HepG2 (cell line): ENCODE measurements around the gene C1QTNF3. TPM values are rescaled to one million over a fixed set of nuclear protein-coding genes. Genes with fewer than 3 reads are reported as not detected.

Experiments
- HMG20A ChIP-seq: IDR thresholded peaks from 2 replicates; pipeline ENCODE4 v1.6.1; 2016; ENCODE audit warnings: borderline replicate concordance
- HNF4A ChIP-seq: sonication (generic); formaldehyde crosslinking; IDR thresholded peaks from 2 replicates; pipeline ENCODE4 v1.4.0; 2020; ENCODE audit warnings: missing genetic modification reagents
- MAF1 ChIP-seq: sonication (generic); formaldehyde crosslinking; IDR thresholded peaks from 2 replicates; pipeline ENCODE4 v1.5.0; 2020; ENCODE audit warnings: missing genetic modification reagents, borderline replicate concordance
- NAIF1 ChIP-seq: sonication (generic); formaldehyde crosslinking; IDR thresholded peaks from 2 replicates; pipeline ENCODE4 v1.5.0; 2020; ENCODE audit warnings: mild to moderate bottlenecking, missing genetic modification reagents, borderline replicate concordance
- NR2F2 ChIP-seq: IDR thresholded peaks from 2 replicates; pipeline ENCODE4 v1.6.1; 2012; ENCODE audit warnings: low read depth, inconsistent platforms, borderline replicate concordance
- ZNF761 ChIP-seq: sonication (generic); formaldehyde crosslinking; conservative IDR thresholded peaks from 2 replicates; pipeline ENCODE4 v1.4.0; 2020; ENCODE audit warnings: mild to moderate bottlenecking, missing genetic modification reagents
- ZSCAN12 ChIP-seq: sonication (generic); formaldehyde crosslinking; IDR thresholded peaks from 2 replicates; pipeline ENCODE4 v1.9.0; 2021; ENCODE audit warnings: mild to moderate bottlenecking, missing genetic modification reagents
- polyA plus RNA-seq, 8 experiments: library from polyadenylated mRNA; depleted of rRNA in 3 of 8; stranded (reverse) in 7 of 8; unstranded in 1 of 8; fragments of >200 nt; fragmentation: Illumina TruSeq in 4 of 8; extraction: Trizol in 4 of 8; gene quantifications; 2 replicates each; pipeline versions ENCODE4 v1.2.1 to v1.2.3, GENCODE V29; 2011 to 2016; ENCODE audit warnings: low read depth in 4 of 8, missing spikeins in 1 of 8, mixed read lengths in 1 of 8; ENCODE audit not compliant: insufficient read depth in 1 of 8
- total RNA-seq, 5 experiments: library from RNA; depleted of rRNA; stranded (reverse); fragments of >200 nt; fragmentation: Illumina TruSeq; extraction: Trizol; gene quantifications; 2 replicates each; pipeline ENCODE4 v1.2.3, GENCODE V29; 2016; ENCODE audit warnings: low read depth in 1 of 5
- TF ChIP-seq, protein P1 (sequence below): sonication (generic); formaldehyde crosslinking; IDR thresholded peaks from one replicate; pipeline ENCODE4 v1.5.1; 2020; ENCODE audit warnings: mild to moderate bottlenecking, missing genetic modification reagents; ENCODE audit errors: not compliant biosample characterization
- TF ChIP-seq, protein P2 (sequence below): sonication (generic); formaldehyde crosslinking; IDR thresholded peaks from 2 replicates; pipeline ENCODE4 v1.8.1; 2023; ENCODE audit warnings: missing genetic modification reagents, inconsistent platforms, borderline replicate concordance
- TF ChIP-seq, protein P3 (sequence below): sonication (generic); formaldehyde crosslinking; IDR thresholded peaks from 2 replicates; pipeline ENCODE4 v1.5.0; 2020; ENCODE audit warnings: mild to moderate bottlenecking, missing genetic modification reagents, borderline replicate concordance

C1QTNF3 gene
- total and polyA plus RNA-seq, 2 of the 13 experiments (the other 11 are each of a cell fraction or from before 2014, with no cell fraction given): 3.3 to 10.8 TPM

DNA sequence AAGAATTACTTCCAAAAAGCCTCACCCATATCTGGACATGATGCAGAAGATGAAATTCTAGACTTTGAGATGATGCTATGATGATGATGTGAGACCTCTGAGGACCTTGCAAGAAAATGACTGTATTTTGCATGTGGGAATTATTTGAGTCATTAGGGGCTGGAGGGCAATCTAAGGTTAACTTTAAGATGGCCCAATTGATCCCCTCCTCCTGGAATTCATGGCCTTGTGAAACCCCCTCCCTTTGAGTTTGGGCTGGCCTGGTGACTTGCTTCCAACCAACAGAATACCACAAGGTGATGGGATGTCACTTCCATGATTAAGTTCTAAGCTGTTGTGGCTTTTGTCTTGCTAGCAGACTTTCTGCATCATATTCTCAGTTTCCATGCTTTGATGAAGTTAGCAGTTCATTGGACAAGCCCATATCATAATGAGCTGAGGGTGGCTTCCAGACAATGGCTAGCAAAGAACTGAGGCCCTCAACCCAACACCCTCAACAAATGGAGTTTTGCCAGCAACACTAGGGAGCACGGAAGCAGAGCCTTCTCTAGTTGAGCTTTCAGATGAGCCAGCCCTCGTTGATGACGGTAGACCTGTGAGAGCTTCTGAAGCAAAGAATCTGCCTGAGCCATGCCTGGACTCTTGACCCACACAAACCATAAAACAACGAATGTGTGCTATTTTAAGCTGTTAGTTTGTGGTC lies 27.7 kb downstream of the C1QTNF3 start (continued):
- TF ChIP-seq, protein P1, sequence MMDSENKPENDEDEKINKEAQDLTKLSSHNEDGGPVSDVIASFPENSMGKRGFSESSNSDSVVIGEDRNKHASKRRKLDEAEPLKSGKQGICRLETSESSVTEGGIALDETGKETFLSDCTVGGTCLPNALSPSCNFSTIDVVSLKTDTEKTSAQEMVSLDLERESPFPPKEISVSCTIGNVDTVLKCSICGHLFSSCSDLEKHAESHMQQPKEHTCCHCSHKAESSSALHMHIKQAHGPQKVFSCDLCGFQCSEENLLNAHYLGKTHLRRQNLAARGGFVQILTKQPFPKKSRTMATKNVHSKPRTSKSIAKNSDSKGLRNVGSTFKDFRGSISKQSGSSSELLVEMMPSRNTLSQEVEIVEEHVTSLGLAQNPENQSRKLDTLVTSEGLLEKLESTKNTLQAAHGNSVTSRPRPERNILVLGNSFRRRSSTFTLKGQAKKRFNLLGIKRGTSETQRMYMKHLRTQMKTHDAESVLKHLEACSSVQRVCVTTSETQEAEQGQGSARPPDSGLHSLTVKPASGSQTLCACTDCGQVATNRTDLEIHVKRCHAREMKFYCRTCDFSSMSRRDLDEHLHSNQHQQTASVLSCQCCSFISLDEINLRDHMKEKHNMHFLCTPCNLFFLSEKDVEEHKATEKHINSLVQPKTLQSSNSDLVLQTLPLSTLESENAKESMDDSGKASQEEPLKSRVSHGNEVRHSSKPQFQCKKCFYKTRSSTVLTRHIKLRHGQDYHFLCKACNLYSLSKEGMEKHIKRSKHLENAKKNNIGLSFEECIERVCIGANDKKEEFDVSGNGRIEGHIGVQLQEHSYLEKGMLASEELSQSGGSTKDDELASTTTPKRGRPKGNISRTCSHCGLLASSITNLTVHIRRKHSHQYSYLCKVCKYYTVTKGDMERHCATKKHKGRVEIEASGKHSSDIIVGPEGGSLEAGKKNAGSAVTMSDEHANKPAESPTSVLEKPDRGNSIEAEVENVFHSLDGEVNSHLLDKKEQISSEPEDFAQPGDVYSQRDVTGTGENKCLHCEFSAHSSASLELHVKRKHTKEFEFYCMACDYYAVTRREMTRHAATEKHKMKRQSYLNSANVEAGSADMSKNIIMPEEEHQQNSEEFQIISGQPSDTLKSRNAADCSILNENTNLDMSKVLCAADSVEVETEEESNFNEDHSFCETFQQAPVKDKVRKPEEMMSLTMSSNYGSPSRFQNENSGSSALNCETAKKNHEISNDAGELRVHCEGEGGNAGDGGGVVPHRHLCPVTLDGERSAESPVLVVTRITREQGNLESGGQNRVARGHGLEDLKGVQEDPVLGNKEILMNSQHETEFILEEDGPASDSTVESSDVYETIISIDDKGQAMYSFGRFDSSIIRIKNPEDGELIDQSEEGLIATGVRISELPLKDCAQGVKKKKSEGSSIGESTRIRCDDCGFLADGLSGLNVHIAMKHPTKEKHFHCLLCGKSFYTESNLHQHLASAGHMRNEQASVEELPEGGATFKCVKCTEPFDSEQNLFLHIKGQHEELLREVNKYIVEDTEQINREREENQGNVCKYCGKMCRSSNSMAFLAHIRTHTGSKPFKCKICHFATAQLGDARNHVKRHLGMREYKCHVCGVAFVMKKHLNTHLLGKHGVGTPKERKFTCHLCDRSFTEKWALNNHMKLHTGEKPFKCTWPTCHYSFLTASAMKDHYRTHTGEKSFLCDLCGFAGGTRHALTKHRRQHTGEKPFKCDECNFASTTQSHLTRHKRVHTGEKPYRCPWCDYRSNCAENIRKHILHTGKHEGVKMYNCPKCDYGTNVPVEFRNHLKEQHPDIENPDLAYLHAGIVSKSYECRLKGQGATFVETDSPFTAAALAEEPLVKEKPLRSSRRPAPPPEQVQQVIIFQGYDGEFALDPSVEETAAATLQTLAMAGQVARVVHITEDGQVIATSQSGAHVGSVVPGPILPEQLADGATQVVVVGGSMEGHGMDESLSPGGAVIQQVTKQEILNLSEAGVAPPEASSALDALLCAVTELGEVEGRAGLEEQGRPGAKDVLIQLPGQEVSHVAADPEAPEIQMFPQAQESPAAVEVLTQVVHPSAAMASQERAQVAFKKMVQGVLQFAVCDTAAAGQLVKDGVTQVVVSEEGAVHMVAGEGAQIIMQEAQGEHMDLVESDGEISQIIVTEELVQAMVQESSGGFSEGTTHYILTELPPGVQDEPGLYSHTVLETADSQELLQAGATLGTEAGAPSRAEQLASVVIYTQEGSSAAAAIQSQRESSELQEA (CRISPR knock-in tag): no peak
- TF ChIP-seq, protein P2, sequence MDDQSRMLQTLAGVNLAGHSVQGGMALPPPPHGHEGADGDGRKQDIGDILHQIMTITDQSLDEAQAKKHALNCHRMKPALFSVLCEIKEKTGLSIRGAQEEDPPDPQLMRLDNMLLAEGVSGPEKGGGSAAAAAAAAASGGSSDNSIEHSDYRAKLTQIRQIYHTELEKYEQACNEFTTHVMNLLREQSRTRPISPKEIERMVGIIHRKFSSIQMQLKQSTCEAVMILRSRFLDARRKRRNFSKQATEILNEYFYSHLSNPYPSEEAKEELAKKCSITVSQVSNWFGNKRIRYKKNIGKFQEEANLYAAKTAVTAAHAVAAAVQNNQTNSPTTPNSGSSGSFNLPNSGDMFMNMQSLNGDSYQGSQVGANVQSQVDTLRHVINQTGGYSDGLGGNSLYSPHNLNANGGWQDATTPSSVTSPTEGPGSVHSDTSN (CRISPR knock-in tag): no peak
- no peak for TF ChIP-seq HMG20A (CRISPR knock-in tag)
- TF ChIP-seq, protein P3, sequence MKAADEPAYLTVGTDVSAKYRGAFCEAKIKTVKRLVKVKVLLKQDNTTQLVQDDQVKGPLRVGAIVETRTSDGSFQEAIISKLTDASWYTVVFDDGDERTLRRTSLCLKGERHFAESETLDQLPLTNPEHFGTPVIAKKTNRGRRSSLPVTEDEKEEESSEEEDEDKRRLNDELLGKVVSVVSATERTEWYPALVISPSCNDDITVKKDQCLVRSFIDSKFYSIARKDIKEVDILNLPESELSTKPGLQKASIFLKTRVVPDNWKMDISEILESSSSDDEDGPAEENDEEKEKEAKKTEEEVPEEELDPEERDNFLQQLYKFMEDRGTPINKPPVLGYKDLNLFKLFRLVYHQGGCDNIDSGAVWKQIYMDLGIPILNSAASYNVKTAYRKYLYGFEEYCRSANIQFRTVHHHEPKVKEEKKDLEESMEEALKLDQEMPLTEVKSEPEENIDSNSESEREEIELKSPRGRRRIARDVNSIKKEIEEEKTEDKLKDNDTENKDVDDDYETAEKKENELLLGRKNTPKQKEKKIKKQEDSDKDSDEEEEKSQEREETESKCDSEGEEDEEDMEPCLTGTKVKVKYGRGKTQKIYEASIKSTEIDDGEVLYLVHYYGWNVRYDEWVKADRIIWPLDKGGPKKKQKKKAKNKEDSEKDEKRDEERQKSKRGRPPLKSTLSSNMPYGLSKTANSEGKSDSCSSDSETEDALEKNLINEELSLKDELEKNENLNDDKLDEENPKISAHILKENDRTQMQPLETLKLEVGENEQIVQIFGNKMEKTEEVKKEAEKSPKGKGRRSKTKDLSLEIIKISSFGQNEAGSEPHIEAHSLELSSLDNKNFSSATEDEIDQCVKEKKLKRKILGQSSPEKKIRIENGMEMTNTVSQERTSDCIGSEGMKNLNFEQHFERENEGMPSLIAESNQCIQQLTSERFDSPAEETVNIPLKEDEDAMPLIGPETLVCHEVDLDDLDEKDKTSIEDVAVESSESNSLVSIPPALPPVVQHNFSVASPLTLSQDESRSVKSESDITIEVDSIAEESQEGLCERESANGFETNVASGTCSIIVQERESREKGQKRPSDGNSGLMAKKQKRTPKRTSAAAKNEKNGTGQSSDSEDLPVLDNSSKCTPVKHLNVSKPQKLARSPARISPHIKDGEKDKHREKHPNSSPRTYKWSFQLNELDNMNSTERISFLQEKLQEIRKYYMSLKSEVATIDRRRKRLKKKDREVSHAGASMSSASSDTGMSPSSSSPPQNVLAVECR (CRISPR knock-in tag): no peak
- no peak for TF ChIP-seq NR2F2
- TF ChIP-seq NAIF1 (CRISPR knock-in tag): no peak
- no peak for TF ChIP-seq ZNF761
- TF ChIP-seq MAF1 (CRISPR knock-in tag): no peak
- TF ChIP-seq ZSCAN12 (CRISPR knock-in tag): no peak
- no peak for TF ChIP-seq HNF4A (CRISPR knock-in tag)
